Measurements from ENCODE around the gene NEMF.
"Not testable (repeated sequence)": the region's sequence is repeated elsewhere in the genome, so short reads cannot be mapped to it uniquely, and the experiment has no call there.

The NEMF gene

DNA sequence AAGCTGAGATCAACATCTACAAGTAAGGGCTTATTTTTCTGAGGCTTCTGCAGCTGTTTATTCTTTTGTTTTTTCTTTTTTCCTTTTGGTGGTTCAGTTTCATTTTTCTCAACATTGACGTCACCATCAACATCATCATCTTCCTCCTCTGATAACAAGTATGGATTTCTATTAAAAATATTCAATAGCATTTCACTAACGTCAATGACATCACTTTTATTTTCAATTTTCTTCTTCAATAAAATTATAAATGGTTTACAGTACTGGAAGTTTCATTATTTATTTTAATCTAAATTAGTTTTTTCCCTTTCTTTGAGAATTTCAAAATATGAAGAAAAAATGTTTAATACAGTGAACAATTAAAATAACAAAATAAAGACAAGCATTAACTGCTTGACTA, 23.9 kb downstream of the NEMF start:
- no peaks in the 10 kb centered on the region for H3K27me3 ChIP-seq (ENCODE audit: insufficient read depth, poor library complexity, severe bottlenecking)
- TF ChIP-seq GABPA (IDR thresholded peaks at IDR 0.05; ENCODE audit: low read depth) (no peak), SPI1 (IDR thresholded peaks at IDR 0.05; ENCODE audit: borderline replicate concordance, low read depth) (no peak)
- TF ChIP-seq, protein P1, sequence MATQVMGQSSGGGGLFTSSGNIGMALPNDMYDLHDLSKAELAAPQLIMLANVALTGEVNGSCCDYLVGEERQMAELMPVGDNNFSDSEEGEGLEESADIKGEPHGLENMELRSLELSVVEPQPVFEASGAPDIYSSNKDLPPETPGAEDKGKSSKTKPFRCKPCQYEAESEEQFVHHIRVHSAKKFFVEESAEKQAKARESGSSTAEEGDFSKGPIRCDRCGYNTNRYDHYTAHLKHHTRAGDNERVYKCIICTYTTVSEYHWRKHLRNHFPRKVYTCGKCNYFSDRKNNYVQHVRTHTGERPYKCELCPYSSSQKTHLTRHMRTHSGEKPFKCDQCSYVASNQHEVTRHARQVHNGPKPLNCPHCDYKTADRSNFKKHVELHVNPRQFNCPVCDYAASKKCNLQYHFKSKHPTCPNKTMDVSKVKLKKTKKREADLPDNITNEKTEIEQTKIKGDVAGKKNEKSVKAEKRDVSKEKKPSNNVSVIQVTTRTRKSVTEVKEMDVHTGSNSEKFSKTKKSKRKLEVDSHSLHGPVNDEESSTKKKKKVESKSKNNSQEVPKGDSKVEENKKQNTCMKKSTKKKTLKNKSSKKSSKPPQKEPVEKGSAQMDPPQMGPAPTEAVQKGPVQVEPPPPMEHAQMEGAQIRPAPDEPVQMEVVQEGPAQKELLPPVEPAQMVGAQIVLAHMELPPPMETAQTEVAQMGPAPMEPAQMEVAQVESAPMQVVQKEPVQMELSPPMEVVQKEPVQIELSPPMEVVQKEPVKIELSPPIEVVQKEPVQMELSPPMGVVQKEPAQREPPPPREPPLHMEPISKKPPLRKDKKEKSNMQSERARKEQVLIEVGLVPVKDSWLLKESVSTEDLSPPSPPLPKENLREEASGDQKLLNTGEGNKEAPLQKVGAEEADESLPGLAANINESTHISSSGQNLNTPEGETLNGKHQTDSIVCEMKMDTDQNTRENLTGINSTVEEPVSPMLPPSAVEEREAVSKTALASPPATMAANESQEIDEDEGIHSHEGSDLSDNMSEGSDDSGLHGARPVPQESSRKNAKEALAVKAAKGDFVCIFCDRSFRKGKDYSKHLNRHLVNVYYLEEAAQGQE (IDR thresholded peaks at IDR 0.05; ENCODE audit: insufficient replicate concordance, low read depth), result no peak
- H3K4me3 ChIP-seq (replicated peaks; ENCODE audit: insufficient read depth, low read length), result no peak overlapping the region
- DNase-seq (ENCODE audit: low read depth in 1 of 2, low spot score in 1 of 2), result no peak
- H3K27ac ChIP-seq (replicated peaks), result no peak overlapping the region

DNA sequence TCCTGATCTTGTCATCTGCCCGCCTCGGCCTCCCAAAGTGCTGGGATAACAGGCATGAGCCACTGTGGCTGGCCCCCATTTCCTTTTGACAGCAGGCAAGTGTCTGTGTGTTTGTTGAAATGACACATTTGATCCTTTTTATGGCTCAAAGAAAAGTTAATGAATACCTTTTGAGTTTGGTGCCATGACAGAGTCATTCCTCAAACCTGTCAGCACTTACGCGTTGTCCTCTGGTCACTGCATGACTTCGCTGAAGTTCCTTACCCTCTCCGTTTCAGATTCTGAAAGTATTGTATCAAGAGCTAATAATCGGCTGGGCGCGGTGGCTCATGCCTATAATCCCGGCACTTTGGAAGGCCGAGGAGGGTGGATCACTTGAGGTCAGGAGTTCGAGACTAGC, 32.4 kb downstream of the NEMF start:
- TF ChIP-seq, protein P2, sequence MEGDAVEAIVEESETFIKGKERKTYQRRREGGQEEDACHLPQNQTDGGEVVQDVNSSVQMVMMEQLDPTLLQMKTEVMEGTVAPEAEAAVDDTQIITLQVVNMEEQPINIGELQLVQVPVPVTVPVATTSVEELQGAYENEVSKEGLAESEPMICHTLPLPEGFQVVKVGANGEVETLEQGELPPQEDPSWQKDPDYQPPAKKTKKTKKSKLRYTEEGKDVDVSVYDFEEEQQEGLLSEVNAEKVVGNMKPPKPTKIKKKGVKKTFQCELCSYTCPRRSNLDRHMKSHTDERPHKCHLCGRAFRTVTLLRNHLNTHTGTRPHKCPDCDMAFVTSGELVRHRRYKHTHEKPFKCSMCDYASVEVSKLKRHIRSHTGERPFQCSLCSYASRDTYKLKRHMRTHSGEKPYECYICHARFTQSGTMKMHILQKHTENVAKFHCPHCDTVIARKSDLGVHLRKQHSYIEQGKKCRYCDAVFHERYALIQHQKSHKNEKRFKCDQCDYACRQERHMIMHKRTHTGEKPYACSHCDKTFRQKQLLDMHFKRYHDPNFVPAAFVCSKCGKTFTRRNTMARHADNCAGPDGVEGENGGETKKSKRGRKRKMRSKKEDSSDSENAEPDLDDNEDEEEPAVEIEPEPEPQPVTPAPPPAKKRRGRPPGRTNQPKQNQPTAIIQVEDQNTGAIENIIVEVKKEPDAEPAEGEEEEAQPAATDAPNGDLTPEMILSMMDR (IDR thresholded peaks at IDR 0.05; ENCODE audit: insufficient read depth, low read length), result no peak
- TF ChIP-seq POLR2AphosphoS5 (IDR thresholded peaks at IDR 0.05; ENCODE audit: low read depth), result no peak
- TF ChIP-seq, protein P1 (IDR thresholded peaks at IDR 0.05; ENCODE audit: insufficient replicate concordance, low read depth), result no peak
- DNase-seq (ENCODE audit: low read depth in 1 of 2, low spot score in 1 of 2), result no peak
- no peaks in the 10 kb centered on the region for H3K27me3 ChIP-seq (ENCODE audit: insufficient read depth, poor library complexity, severe bottlenecking)
- no peak overlapping the region for H3K4me3 ChIP-seq (replicated peaks; ENCODE audit: insufficient read depth, low read length)
- no peak overlapping the region for H3K27ac ChIP-seq (replicated peaks)

DNA sequence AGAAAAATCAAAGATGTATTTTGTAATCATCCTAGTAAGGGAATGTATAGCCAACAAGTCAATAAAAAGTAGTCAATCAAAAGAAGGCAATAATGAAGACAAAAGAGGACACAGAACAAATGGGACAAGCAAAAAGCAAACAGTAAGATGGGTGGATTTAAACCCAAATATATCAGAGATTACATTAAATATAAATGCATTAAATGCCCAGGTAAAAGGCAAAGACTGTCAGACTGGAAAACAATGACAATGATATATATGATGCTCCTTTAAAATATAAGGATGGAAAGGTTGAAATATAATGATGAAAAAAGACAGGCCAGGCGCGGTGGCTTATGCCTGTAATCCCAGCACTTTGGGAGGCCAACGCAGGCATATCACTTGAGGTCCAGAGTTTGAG, 35.7 kb downstream of the NEMF start:
- no peaks in the 10 kb centered on the region for H3K27me3 ChIP-seq (ENCODE audit: insufficient read depth, poor library complexity, severe bottlenecking)
- no peak for TF ChIP-seq POLR2AphosphoS5 (IDR thresholded peaks at IDR 0.05; ENCODE audit: low read depth)
- TF ChIP-seq, protein P1 (IDR thresholded peaks at IDR 0.05; ENCODE audit: insufficient replicate concordance, low read depth), result no peak
- no peak for TF ChIP-seq GABPA (IDR thresholded peaks at IDR 0.05; ENCODE audit: low read depth)
- no peak for TF ChIP-seq SPI1 (IDR thresholded peaks at IDR 0.05; ENCODE audit: borderline replicate concordance, low read depth)
- TF ChIP-seq, protein P2 (IDR thresholded peaks at IDR 0.05; ENCODE audit: insufficient read depth, low read length), result no peak
- 0 out of 2 replicates have a peak overlapping the region, but pooled peaks have one; percentile 15 for H3K27ac ChIP-seq (replicated peaks)
- no peak for DNase-seq (ENCODE audit: low read depth in 1 of 2, low spot score in 1 of 2)
- H3K4me3 ChIP-seq (replicated peaks; ENCODE audit: insufficient read depth, low read length), result no peak overlapping the region

DNA sequence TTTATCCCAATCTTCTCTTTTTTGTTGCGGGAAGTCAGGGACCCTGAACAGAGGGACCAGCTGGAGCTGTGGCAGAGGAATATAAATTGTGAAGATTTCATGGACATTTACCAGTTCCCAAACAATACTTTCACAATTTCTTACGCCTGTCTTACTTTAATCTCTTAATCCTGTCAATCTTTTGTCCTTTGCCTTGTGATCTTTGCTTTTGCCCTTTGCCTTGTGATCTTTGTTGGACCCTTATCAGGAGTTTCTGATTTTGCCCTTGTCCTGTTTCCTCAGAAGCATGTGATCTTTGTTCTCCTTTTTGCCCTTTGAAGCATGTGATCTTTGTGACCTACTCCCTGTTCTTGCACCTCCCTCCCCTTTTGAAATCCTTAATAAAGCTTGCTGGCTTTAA, 36.5 kb downstream of the NEMF start:
- not testable (repeated sequence) for H3K4me3 ChIP-seq (replicated peaks; ENCODE audit: insufficient read depth, low read length); DNase-seq (ENCODE audit: low read depth in 1 of 2, low spot score in 1 of 2); H3K27ac ChIP-seq (replicated peaks); H3K27me3 ChIP-seq (ENCODE audit: insufficient read depth, poor library complexity, severe bottlenecking)

Measured in HL-60 (cell line).